Left renal cortex interstitium (tissue), 4 donors: Measurements from ENCODE around the gene KCNS3. TPM values are rescaled to one million over a fixed set of nuclear protein-coding genes. Genes with fewer than 3 reads are reported as not detected.
A peak's percentile ranks its signal among the peaks of the same experiment; 100 is the strongest.

ENCODE experiments used
- DNase-seq, 4 donors: peaks; one replicate each; pipeline ENCODE4 v3.0.0-alpha.2; 2013; ENCODE audit warnings: low read depth in 4 of 4, low spot score in 2 of 4, missing footprints in 1 of 4
- polyA plus RNA-seq, 4 donors: library from polyadenylated mRNA; unstranded; fragments of 120-200 nt; gene quantifications; one replicate each; pipeline ENCODE4 v1.2.1, GENCODE V29; 2013; ENCODE audit not compliant: insufficient read length in 4 of 4

KCNS3 gene
- polyA plus RNA-seq, 4 donors = 6.9 to 8.7 (median 7.5) TPM

GRCh38 chr2:17876590-17876989, 1.9 kb upstream of the KCNS3 start:
- DNase-seq = no peak

GRCh38 chr2:17877811-17878280, 621 bp upstream of the KCNS3 start:
- peak; percentile 1 to 25 (median 10) for DNase-seq

GRCh38 chr2:17879137-17879912, 858 bp downstream of the KCNS3 start:
- DNase-seq = peak; percentile 26 to 41 (median 32)

GRCh38 chr2:17879913-17880274, 1.4 kb downstream of the KCNS3 start:
- DNase-seq = no peak

GRCh38 chr2:17892770-17893534, 14.5 kb downstream of the KCNS3 start:
- DNase-seq = no peak

- no peak for DNase-seq
Observed at GRCh38 chr2:17894005-17894404, 15.5 kb downstream of the KCNS3 start.

GRCh38 chr2:17894556-17894955, 16.1 kb downstream of the KCNS3 start:
- DNase-seq = no peak

- no peak for DNase-seq
Observed at GRCh38 chr2:17899871-17900270, 21.4 kb downstream of the KCNS3 start.

- DNase-seq = no peak
Observed at GRCh38 chr2:17901246-17901645, 22.8 kb downstream of the KCNS3 start.

- DNase-seq = no peak
Observed at GRCh38 chr2:17910980-17911379, 32.5 kb downstream of the KCNS3 start.

GRCh38 chr2:17911491-17912260, 33.2 kb downstream of the KCNS3 start:
- no peak for DNase-seq

GRCh38 chr2:17912266-17912691, 33.8 kb downstream of the KCNS3 start:
- DNase-seq = peak in 1 of 4 donors; percentile 17

GRCh38 chr2:17915099-17915498, 36.6 kb downstream of the KCNS3 start:
- DNase-seq = no peak

- DNase-seq = no peak
Observed at GRCh38 chr2:17915811-17916518, 37.5 kb downstream of the KCNS3 start.

- no peak for DNase-seq
Observed at GRCh38 chr2:17916584-17916983, 38.1 kb downstream of the KCNS3 start.

GRCh38 chr2:17918789-17919188, 40.3 kb downstream of the KCNS3 start:
- no peak for DNase-seq

GRCh38 chr2:17930773-17931172, 52.3 kb downstream of the KCNS3 start:
- DNase-seq = no peak

GRCh38 chr2:17933256-17933655, 54.8 kb downstream of the KCNS3 start:
- DNase-seq = no peak

- no peak for DNase-seq
Observed at GRCh38 chr2:17934721-17935120, 56.3 kb downstream of the KCNS3 start.

- DNase-seq = no peak
Observed at GRCh38 chr2:17935242-17935885, 56.9 kb downstream of the KCNS3 start.
